ENCODE results near the gene TGM5.

DNA sequence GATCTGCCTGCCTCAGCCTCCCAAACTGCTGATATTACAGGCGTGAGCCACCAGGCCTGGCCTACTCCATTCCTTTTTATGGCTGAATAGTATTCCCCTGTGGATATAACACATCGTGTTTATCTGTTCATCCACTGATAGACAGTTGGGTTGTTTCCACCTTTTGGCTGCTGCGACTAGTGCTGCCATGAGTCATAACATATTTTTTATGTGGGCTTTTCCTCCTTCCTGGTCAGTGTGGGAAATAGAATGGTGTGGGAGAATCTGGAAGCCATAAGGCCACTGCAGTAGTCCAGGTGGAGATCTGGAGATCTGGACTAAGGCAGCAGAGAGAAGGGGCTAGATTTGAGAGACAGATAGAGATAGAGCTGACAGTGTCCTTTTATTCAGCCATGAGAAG lies 47.4 kb upstream of the TGM5 start:
- TF ChIP-seq, protein P1, sequence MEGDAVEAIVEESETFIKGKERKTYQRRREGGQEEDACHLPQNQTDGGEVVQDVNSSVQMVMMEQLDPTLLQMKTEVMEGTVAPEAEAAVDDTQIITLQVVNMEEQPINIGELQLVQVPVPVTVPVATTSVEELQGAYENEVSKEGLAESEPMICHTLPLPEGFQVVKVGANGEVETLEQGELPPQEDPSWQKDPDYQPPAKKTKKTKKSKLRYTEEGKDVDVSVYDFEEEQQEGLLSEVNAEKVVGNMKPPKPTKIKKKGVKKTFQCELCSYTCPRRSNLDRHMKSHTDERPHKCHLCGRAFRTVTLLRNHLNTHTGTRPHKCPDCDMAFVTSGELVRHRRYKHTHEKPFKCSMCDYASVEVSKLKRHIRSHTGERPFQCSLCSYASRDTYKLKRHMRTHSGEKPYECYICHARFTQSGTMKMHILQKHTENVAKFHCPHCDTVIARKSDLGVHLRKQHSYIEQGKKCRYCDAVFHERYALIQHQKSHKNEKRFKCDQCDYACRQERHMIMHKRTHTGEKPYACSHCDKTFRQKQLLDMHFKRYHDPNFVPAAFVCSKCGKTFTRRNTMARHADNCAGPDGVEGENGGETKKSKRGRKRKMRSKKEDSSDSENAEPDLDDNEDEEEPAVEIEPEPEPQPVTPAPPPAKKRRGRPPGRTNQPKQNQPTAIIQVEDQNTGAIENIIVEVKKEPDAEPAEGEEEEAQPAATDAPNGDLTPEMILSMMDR (IDR thresholded peaks at IDR 0.05; ENCODE audit: insufficient read depth, low read length, poor library complexity, severe bottlenecking): no peak
- no peak for TF ChIP-seq EZH2phosphoT487 (conservative IDR thresholded peaks at IDR 0.05; ENCODE audit: low read length)

Measured in SU-DHL-6 (cell line).